Measurements from ENCODE around the gene METTL17.

The METTL17 gene

GRCh38 chr14:21043974-21044618, 54.3 kb downstream of the METTL17 start:
- no peak for ATAC-seq (ENCODE audit: low read depth)
- peaks cover 33% of the 10 kb centered on the region for H3K4me1 ChIP-seq (ENCODE audit: insufficient read depth, poor library complexity, severe bottlenecking)
- H3K4me3 ChIP-seq (ENCODE audit: severe bottlenecking): no peak overlapping the region
- no peak overlapping the region for H3K27ac ChIP-seq (ENCODE audit: poor library complexity, severe bottlenecking)
- DNase-seq (ENCODE audit: low spot score): no peak
- TF ChIP-seq, protein P1, sequence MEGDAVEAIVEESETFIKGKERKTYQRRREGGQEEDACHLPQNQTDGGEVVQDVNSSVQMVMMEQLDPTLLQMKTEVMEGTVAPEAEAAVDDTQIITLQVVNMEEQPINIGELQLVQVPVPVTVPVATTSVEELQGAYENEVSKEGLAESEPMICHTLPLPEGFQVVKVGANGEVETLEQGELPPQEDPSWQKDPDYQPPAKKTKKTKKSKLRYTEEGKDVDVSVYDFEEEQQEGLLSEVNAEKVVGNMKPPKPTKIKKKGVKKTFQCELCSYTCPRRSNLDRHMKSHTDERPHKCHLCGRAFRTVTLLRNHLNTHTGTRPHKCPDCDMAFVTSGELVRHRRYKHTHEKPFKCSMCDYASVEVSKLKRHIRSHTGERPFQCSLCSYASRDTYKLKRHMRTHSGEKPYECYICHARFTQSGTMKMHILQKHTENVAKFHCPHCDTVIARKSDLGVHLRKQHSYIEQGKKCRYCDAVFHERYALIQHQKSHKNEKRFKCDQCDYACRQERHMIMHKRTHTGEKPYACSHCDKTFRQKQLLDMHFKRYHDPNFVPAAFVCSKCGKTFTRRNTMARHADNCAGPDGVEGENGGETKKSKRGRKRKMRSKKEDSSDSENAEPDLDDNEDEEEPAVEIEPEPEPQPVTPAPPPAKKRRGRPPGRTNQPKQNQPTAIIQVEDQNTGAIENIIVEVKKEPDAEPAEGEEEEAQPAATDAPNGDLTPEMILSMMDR (IDR thresholded peaks at IDR 0.05; ENCODE audit: poor library complexity, severe bottlenecking): no peak
- no peaks in the 10 kb centered on the region for H3K27me3 ChIP-seq (ENCODE audit: insufficient read depth, poor library complexity, severe bottlenecking)
- H3K9me3 ChIP-seq (ENCODE audit: severe bottlenecking): no peaks in the 10 kb centered on the region
- no peaks in the 10 kb centered on the region for H3K36me3 ChIP-seq (ENCODE audit: low read depth)

Measured in RWPE2 (cell line).